C1 segment of cervical spinal cord (tissue), 14 donors: Measurements from ENCODE around the gene FAM161A.

Source experiments
- DNase-seq, 14 donors: peaks; one replicate each; lab custom pipeline; 2025; lab: John Stamatoyannopoulos, UW

FAM161A gene

GRCh38 chr2:61786876-61787275 lies 67.0 kb downstream of the FAM161A start:
- no peak for DNase-seq

GRCh38 chr2:61785583-61785982 lies 68.3 kb downstream of the FAM161A start:
- DNase-seq = no peak

GRCh38 chr2:61784643-61785042 lies 69.2 kb downstream of the FAM161A start:
- DNase-seq = no peak

DNA sequence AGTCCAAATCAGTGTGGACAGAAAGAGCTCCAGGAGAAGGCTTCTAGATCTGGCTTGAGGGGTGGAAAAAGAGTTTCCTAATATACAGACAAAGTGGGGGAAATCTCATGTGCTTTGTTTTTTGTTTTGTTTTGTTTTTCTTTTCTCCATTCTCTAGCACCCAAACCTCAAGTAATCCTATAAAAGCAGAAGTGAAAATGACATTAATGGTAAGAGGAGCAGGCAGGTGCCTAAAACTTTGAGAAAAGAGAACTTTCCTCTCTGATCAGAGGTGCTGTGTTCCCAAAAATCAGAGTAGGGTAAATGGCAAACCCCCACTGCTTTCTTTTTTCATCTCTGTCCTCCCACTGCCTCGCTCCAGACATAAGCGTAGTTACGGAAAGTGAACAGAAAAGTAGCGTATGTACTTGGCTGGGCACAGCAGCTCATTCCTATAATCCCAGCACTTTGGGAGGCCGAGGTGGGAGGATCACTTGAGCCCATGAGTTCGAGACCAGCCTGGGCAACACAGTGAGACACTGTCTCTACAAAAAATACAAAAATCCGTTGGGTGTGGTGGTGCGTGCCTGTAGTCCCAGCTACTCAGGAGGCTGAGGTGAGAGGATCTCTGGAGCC lies 77.8 kb downstream of the FAM161A start:
- DNase-seq = no peak
